GM19324 (cell line): ENCODE measurements around the gene KRT3.
"Not testable (repeated sequence)": the region's sequence is repeated elsewhere in the genome, so short reads cannot be mapped to it uniquely, and the experiment has no call there.

ENCODE experiments used
- ATAC-seq: cut with Tn5 transposase; IDR thresholded peaks from one replicate; pipeline ENCODE4 v1.9.1; 2021; ENCODE audit warnings: mild to moderate bottlenecking, moderate library complexity; ENCODE audit not compliant: unreplicated experiment, low FRiP score

The KRT3 gene

GRCh38 chr12:52799505-52800211, 3.7 kb upstream of the KRT3 start:
- ATAC-seq, result no peak

- ATAC-seq, result no peak
Measured at GRCh38 chr12:52798671-52799504, 3.0 kb upstream of the KRT3 start.

GRCh38 chr12:52798003-52798670, 2.2 kb upstream of the KRT3 start:
- ATAC-seq, result no peak

- ATAC-seq, result no peak
Measured at GRCh38 chr12:52797529-52797894, 1.6 kb upstream of the KRT3 start.

GRCh38 chr12:52796839-52797528, 1.1 kb upstream of the KRT3 start:
- ATAC-seq, result no peak

GRCh38 chr12:52796429-52796794, 495 bp upstream of the KRT3 start:
- ATAC-seq, result no peak

GRCh38 chr12:52795332-52795674, 614 bp downstream of the KRT3 start:
- ATAC-seq, result not testable (repeated sequence)

GRCh38 chr12:52794479-52795331, 1.2 kb downstream of the KRT3 start:
- no peak for ATAC-seq

- ATAC-seq, result no peak
Measured at GRCh38 chr12:52792185-52793029, 3.5 kb downstream of the KRT3 start.

GRCh38 chr12:52791271-52792184, 4.4 kb downstream of the KRT3 start:
- ATAC-seq, result no peak

- ATAC-seq, result no peak
Measured at GRCh38 chr12:52790427-52791270, 5.3 kb downstream of the KRT3 start.

- no peak for ATAC-seq
Measured at GRCh38 chr12:52789637-52790426, 6.1 kb downstream of the KRT3 start.

- ATAC-seq, result no peak
Measured at GRCh38 chr12:52788876-52789636, 6.9 kb downstream of the KRT3 start.

GRCh38 chr12:52788192-52788875, 7.6 kb downstream of the KRT3 start:
- ATAC-seq, result no peak
